GM21515 (cell line): Measurements from ENCODE around the gene ZNF536.

Experiments used
- ATAC-seq: cut with Tn5 transposase; IDR thresholded peaks from one replicate; pipeline ENCODE4 v1.9.1; 2021; ENCODE audit not compliant: unreplicated experiment

ZNF536 gene

DNA sequence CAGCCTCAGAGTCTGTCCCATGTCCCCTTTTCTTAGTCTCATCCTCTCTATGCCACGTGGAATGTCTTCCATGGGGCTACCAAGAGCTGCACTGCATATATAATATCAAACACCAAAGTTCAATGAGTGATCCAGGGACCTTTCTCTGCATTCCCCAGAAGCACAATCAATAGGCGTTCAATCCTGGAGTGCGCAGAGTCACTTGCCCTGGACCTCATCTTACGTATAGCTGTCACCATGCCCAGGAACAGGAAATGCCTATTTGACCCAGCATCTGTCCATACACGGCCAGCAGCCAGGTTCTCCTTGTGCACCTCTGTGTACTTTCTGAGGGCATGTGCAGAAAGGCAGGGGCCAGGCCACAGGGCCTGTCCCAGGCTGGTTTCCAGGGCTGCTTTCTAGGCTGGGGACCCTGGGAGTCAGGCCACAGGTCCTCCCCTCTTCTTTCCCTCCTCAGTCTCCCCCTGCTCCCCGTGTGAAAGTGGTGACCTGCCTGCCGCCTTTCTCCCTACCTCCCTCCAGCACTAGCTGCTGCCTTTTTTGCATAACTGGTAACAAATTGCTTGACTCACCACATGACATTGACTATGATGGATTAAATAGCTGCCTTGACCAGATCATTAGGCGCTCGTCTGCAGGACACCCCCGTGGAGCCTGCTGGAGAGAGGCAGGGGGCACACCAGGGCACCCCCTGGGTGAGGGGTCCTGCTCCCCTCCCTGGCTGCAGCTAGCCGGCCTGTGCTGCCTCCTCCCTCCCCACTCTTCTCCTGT lies 222.0 kb downstream of the ZNF536 start:
- no peak for ATAC-seq

DNA sequence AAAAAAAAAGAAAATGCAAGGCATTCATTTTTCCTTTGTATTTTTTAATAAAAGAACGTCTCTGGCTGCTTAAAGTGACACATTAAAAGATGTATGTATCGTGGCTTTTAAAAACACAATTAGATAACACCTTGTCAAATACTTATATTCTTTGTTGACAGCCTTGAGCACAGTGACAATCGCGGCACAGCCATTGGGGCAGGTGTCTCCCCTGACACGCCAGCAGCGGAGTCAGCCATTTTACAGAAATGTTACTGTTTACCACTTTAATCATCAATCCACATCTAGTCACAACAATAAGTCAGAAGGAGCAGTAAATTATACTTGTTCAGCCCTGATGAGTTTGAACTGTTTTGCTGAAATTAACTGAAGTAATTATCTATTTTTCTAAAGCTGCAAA lies 224.1 kb downstream of the ZNF536 start:
- ATAC-seq: no peak

- ATAC-seq: no peak
These were observed 224.7 kb downstream of the ZNF536 start for GRCh38 chr19:30596813-30597399.

- ATAC-seq: no peak
These were observed 226.5 kb downstream of the ZNF536 start for GRCh38 chr19:30598688-30599087.

DNA sequence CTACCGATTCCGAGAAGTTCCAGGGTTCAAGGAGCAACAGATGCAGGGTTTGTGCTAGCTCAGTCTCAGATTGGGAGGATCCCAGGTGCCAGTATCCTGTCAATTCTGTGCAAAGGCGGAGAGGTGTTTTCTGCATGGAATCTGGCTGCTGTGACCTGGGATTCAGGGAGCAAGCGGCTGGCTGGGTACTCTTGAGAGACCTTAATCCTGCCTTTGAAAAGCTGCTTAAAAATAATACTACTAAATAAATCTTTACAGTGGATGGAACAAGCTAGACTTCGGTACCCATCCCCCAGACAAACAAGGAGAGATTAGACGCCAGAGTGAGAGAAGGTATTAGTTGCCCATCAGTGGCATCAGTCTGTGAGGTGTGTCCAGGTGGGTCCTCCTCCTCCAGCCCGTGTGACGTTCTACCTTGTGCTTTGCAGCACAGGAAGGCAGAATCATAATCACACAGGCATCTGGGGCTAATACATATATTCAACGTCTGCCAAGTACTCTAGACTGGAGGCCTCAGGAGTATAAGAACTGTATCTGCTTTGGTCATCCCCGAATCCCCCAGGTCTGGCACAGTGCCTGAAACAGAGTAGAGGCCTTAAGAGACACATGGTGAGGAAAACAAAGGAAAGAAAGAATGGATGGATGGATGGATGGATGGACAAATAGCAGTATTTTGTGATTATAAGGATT lies 230.6 kb downstream of the ZNF536 start:
- ATAC-seq: no peak

DNA sequence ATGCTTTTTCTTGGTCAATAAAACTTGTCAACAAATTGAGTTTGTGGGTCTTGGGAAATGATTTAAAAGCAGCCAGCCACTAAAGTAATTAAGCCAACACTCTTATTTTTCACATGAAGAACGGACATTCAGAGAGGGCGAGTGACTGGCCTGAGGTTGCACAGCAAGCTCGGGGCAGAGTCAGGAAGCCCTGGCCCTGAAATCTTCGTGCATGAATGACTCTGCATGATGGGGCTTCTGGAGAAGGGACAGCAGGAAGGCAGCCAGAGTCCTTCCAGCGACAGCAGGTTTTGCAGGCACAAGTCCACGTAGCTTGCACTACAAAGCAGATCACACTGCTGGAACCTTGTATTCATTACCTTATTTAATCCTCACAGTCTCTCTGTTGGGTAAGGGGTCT lies 232.5 kb downstream of the ZNF536 start:
- no peak for ATAC-seq

DNA sequence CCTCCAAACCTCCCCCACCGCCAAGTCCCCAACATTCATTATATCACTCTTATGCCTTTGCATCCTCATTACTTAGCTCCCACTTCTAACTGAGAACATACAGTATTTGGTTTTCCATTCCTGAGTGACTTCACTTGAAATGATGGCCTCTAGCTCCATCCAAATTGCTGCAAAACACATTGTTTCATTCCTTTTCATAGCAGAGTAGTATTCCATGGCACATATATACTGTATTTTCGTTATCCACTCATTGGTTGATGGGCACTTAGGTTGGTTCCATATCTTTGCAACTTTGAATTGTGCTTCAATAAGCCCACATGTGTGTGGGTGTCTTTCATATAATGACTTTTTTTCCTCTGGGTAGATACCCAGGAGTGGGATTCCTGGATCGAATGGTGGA lies 233.1 kb downstream of the ZNF536 start:
- ATAC-seq: no peak

- ATAC-seq: no peak
These were observed 234.2 kb downstream of the ZNF536 start for GRCh38 chr19:30606114-30607050.
